Nucleus accumbens (tissue), 56 donors: Measurements from ENCODE around the gene ITPR1.

Experiments used
- DNase-seq, 56 donors: peaks; one replicate each; lab custom pipeline; 2025; lab: John Stamatoyannopoulos, UW

ITPR1 gene

DNA sequence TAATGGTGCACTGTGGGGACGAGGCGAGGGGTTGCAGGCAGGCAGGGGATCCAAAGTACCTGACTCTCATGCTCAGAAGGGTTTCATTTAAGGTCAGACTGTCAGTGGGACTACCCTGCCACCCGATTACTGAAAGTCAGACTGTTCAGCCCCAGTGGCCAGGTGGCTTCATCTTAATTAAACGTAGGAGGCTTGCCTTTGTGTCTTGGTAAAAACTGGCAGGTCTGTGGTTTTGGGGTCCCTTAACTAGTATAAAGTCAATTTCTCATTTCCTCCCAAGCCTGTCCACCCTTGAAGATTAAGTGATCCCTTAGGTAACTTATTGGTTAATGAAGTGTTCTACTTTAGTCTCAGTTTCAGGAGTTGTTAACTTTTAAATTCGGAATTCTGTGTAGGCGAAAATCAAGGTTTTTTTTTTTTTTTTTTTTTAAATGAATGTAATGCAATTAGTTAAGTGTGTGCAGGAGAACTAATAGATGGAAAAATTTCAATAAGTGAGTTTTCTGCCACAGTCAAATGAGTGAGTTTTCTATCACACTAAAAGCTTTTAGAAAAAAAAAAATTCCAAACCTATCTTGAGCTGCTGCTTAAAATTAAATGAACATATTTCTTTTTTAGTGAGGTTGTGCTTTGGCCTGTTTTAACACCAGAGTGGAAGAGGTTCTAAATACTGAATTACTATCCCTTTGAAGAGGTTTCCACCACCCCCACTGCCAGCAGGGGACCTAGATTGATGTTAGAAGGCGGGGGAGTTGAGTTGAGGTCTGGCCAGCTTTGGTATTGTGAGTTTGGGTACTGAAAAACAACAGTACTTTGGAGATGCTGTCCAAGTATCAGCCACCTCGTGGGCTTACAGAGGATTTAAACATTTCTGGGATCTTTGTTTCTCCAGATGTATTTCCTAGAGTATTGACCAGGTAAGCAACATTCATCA lies 15.2 kb downstream of the ITPR1 start:
- DNase-seq, result no peak

DNA sequence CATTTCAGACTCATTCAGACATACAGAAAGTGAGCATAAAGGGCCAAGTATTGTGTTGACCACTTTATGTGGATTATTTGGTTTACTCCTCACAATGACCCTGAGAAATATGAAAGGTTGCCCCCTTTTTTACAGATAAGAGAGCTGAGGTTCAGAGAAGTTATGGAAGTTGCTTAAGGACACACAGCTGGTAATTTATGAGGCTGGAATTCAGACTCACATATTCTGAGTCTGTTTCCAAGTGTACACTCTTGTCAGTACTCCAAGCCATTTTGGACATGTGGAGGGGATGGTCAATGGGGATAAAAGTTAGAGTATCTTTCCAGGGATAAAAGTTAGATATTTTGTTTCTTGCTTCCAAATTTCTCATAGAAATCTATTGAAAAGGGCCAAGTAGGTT lies 15.9 kb downstream of the ITPR1 start:
- DNase-seq, result no peak

DNA sequence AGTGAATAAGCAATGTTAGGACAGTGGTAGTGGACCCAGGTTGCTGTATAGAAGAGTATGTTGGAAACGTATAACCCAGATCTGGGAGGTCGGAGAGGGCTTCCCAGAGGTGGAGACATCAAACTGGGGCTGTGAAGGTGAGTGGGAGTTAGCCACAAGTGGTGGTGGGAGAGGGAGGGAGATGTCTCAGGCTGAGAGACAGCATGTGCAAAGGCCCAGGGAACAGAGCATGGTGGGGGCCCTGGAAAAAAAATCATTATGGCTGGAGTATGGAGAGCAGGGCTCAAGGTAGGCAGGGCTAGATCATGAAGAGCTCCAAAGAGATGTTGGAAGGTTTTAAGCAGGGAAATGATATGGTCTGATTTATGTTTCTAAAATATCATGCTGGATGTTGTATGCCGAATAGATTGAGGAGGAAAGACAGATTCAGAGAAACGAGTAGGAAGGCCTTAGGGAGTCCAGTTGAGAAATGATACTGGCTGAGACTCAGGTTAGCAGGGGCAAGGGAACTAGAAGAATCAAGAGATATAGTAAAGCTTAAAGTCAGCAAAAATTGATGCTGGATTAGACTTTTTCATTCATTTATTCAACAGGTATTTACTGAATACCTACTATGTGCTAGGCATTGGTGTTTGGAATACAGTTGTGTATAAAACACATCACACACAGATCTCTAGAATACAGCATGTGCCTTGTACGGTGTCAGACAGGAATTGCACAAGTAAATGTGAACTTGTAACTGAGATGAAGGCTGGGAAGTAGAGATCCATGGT lies 17.0 kb downstream of the ITPR1 start:
- no peak for DNase-seq

DNA sequence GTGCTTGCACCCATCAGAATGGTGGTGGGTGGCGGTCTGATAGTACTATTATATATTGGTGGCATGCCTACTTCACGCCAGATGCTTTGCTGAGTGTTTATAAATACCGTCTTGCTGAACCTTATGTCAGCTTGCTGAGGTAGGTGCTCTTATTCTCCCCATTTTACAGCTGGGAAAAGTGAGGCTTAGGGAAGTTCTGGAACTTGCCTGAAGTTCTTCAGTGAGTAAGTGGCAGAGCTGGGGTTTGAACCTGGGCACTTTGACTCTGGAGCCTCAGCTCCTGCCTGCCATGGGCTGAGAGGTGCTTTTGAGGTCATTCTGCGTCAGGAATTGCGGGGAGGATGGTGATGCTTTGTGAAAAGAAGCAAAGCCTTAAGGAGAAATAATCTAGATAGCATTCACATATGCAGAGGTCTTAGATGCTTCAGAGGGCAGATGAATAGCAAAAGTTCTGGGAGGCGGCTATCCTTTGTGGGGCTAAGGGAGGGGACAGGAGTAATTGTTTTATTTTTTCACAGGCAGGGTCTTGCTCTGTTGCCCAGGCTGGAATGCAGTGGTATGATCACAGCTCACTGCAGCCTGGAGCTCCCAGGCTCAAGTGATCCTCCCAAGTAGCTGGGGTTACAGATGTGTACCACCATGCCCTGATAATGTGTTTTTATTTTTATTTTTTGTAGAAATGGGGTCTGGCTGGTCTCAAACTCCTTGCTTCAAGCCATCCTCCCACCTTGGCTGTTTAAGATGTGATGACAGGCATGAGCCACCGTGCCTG lies 18.5 kb downstream of the ITPR1 start:
- DNase-seq, result no peak

DNA sequence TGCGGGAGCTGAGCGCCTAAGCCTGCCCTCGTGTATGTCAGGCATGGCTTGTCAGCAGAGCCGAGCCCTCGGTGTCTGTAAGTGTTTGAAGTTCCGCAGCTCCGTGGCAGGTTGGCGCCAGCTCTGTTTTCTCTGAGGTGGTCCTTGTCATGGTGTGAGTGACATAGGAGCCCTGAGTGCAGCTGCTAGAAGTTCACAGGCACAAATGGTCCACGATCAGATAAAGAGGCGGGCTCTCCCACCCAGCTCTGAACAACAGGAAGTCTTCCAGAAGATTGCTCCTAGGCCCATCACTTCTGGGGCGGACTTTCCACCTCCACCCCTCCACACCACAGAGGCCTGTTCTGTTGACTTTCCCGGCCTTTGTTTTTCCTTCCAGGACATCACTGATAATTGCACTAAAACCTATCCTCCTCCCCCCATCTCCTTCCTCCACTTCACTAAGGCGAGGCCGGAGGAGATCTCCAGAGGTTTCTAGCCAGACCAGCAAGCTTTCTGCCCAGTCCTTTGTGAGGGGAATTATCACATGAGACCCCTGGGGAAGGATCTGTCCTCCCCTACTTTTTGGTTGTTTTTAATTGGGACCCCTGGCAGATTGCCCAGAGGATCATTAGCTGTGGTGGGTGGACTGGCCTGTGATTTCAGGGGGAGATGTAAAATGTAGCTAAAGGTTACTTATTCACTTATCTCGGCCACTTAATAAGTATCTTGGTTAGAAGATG lies 19.9 kb downstream of the ITPR1 start:
- DNase-seq, result no peak

DNA sequence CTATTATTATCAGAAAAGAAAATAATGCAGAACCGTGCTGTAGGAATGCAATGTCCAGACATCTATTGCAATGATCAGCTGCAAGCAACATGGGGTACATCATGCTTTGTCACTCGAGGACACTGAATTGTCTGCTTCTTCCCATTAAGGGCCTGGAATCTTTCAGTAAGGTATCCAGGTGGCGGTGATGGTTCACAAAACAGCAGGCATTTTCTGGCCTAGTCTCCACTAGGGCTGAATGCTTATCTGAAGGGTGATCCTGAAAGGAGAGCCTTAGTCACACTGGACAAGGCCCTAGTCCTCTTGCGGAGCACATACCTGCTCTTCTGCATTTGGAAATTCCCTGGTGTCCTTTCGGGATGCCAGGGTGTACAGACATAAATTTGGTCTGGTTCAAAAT lies 21.2 kb downstream of the ITPR1 start:
- DNase-seq, result no peak

DNA sequence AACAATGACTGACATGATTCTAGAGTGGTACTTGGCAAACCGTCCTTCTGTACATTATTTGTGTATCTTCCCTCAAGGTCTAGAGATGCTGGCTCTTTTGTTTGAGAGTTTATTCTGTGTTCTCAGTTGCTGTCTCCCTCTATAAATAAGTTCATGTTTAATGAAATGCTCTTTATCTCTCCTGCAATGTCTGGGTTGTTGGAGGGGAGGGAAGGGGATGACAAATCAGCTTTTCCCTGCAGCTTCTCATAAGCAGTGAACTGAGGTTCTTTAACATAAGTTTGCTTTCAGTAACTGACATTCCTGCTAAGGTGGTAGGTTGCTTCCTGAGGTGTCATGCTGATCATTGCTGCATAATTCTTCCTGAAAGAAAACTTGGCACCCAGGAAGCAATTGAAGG lies 21.8 kb downstream of the ITPR1 start:
- DNase-seq, result no peak

DNA sequence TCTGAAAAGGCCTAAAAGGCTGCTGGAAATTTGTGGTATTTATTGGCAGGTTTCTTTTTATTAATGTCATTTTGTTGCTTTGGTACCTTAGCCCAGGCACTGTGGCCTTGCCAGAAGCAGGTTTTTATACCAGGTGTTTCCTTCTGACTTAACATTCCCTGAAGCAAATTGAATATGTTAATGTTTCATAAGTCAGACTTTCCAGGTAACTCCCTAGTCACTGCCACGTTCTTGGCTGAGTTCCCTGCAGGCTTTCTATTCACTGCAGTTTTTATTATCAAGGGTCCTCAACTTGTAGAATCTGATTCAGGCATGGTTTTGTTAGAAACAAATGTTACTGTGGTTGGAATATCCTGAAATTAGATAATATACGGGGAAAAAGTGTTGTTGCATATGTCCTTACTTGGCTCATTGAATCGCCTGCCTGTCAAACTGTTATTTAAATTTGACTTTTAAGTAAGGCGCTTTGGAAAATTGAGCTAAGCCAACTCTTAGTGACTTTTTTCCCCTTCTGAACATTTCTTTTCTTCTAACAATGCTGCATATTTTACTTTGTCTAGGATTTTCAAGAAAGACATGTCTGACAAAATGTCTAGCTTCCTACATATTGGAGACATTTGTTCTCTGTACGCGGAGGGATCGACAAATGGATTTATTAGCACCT lies 22.9 kb downstream of the ITPR1 start:
- no peak for DNase-seq

DNA sequence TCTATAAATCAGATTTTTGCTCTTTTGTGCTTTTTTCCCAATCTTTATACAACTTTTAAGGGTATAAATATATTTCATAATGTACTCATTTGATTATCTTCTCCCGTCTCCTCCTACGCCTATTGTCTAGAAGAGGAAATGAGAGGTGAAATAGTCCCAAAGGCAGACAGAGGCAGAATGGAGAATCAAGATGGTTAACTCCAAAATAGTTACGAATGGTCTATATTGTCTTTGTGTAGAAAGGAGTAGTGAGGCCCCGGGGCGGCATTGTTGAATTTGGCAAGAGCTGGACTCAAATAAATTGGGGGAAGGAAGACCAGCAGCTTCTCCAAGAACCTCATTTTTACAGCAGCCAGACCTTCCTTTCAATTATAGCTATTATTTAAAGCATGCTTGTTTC lies 23.9 kb downstream of the ITPR1 start:
- no peak for DNase-seq

DNA sequence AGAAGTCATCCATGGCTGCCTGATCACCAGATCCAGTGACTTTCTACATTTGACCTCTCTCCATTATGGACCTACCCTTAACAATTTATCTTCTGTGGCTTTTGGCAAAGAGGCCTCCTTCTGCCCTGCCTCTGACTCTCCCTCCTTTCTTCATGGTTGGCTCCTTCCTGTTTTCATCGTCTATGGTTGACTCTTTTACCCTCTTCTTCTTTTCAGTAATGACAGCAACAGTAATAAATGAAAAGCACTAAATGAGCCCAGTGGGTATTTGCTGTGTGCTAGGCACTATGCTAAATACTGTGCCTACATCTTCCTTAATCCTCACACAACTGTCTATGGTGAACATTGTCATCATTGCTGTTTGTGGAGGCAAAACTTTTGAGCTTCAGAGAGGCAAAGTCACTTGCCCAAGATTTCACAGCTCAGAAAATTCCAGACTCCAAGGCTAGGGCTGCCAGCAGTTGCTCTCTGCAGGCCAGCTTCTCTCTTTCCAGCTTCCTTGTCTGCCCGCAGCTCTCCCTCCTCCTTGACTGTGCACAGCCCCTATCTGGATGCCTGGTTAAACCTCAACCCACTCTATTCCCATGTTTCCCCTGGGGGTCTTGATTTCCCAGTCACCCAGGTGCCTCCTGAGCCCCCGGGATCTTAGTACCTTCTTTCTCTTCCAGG lies 24.6 kb downstream of the ITPR1 start:
- no peak for DNase-seq

DNA sequence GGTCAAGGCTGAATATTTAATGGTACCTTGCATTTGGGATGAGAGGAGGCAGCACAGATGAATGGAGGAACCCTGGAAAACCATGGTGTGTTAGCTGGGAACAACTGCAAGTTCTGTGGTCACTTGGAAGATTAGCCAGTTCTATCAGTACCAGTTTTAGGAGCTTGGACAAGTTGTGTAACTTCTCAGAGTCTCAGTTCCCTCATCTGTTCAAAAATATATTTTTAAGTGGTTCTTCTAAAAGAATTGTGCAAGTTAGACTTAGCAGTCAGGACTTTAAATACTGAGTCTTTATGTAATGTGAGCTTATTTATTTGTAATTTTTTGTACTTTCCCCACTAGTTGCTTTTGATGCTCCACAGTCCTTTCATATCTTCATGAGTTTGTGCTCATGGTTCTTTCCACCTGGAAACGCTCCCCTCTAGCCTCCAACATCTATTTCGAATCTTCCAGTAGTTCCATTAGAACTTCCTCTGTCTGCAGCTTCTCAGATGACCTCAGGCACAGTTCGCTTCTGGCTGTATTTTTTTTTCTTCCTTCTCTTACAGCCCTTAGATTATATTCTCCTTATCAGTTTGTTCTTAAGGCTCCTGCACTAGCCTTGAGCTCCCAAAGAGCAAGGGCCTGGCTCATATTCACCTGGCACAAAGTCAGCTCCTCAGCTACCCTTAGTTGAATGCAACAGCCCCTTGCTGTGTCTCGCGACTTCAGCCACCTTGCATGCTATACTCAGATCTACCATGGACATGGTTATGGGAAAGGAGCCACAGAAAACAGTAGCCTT lies 27.1 kb downstream of the ITPR1 start:
- no peak for DNase-seq

DNA sequence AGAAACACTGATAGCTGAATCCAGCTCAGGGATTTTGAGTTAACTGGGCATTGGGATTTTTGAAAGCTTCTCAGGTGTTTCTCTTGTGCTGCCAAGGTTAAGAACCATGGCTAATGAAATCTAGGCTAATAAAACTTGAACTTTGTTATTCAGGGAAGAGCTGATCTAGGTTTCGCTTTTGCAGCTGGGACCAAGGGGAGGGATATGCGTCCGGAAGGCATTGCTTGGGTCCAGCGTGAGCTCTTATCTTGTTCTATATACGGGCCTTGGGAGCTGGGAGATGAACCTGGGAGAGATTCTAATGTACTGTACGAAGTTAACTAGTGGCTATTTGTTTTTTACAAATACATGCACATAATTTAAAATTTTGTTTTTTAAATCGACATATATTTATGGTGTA lies 29.8 kb downstream of the ITPR1 start:
- DNase-seq, result no peak

DNA sequence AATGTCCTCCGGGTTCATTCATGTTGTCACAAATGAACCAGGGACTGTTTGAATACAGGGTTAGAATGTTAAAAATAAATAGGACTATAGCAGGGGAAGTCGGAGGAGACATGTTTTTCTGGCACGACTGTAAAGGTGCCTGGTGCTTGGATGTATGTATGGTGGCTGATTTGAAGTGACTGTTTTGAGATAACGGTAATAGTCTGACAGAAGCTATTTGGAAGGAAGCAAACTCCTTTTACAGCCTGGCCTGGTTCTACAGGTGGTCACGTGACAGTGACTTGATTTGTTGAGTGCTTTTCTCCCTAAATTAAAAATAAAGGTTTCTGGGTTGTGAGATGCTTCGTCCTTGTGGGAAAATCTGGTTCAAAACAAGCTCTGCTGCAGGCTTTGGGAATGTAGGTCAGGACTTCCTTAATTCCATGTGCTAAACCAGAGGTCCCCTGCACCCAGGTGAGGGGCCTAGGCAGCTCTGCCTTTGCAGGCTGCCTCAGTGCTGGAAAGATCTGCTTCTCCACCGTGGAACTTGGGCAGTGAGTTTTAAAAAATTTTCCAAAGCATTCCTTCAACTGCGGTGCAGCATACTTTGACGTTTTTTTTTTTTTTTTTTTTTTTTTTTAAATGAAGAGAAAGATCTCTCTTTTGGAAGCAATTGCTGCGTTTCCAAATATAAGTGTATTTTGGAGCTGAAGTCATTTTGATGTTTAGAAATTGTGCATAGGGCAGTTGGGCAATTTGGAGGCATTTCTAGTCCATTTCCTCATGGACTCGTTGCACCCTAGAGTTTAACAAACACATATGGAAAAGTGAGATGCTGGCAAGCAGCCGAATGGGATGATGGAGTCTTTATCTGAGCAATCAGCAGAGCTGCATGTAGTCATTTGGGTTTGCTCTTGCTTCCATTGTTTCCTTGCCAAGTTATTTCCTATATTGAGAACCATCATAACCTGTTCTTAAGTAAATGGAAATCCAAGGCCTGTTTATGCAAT lies 30.9 kb downstream of the ITPR1 start:
- DNase-seq, result no peak

DNA sequence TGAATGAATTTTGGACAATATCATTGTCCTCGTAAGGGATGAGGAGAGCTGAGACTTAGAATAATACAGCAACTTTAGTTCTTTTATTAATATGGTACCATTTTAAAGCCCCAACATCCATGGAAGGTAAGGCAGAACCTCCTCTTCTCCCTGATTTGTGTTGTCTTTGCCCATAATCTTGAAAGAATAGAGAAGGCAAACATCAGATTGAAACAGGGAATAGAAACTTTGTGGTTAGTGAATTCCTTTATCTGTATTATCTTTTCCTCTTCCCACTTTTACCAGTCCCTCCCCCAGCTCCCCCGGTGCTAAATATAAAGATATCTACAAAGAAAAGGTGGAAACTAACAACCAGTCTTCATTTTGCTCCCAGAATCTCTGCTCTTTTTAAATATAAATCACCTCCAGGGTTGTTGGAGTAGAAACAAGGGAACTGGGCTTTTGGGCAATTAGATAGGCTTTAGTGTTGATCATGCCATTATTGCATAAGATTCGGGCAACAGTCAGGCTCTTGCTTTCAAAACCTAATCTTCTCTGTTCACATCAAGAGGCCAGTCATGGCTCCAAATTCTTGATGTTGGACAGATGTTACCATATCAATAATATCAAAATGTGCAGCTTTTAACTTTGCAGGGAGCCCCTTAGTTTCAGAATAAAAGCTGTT lies 32.5 kb downstream of the ITPR1 start:
- DNase-seq, result no peak

DNA sequence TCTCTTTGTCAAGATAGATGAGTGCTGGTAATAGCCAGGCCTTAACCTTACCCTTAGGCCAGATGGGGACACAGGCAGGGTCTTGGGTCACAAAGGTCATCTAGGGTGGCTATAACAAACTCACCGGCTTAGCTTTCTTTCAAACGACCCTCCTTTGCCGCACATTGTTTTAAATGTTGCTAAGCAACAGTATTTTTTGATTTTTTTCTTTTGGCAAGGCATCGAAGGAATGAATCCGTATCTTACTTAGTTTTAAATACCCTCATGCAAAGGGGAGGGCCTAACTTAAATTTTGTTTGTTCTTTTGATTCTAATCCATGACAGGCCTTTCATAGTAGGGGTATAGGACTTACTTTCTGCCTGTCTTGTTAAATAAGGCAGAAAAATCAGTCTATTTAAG lies 35.2 kb downstream of the ITPR1 start:
- no peak for DNase-seq

DNA sequence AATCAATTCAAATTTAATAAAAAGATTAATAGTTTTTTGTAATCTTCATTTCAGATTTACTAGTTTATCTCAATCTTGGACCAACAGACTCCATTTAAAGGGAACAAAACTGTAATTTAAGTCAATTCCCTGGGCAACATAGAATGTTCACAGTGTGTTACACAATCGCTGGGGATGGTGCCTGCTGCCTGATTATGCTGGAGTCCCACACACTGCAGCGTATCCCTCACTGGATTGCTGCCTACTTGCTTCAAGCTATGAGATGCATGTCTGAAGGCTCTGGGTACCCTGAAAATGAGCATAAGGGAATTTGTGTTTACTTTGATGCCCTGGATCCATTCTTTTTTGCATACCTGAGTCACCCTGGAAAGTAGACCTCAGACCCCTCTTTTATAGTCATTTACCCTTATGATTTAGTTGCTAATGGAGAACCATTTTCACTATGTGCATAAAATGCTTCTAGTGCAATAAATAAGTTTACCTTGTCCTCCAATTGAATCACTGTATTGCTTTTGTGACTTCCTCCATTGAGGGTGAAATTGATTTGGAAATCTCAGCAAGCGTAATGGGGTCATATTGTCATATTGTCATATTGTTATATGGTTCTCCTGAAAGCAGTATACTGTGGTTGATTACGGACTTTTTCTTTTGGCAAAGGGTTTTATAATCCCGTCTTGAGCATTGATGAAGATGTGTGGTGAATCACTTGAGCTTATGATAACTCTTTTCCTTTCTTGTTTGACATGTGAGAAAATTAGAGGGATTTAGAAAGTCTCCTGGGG lies 35.9 kb downstream of the ITPR1 start:
- peak in 12 of 56 donors; percentile 1 to 54 (median 26) for DNase-seq
